Kidney (tissue), 14 donors: ENCODE measurements around the gene ACAP3. TPM values are rescaled to one million over a fixed set of nuclear protein-coding genes. Genes with fewer than 3 reads are reported as not detected.

Experiments
- DNase-seq, 5 donors: peaks; one replicate each; pipeline ENCODE4 v3.0.0-alpha.2; 2013 to 2020
- FAIRE-seq: peaks from 2 replicates; lab custom pipeline; 2012; peaks lifted over from hg19 to GRCh38; lab: Jason Lieb, UNC
- H3K27ac ChIP-seq, 2 donors: one replicate each; pipeline ENCODE4 v1.7.0; 2013; ENCODE audit warnings: low read depth in 2 of 2, low read length in 2 of 2, inconsistent platforms in 1 of 2
- H3K27me3 ChIP-seq: one replicate; pipeline ENCODE4 v1.7.1; 2013; ENCODE audit warnings: low read length, inconsistent platforms; ENCODE audit not compliant: control insufficient read depth, insufficient read depth
- H3K36me3 ChIP-seq, 3 donors: one replicate each; pipeline versions ENCODE4 v1.7.0 to v1.7.1; 2013; ENCODE audit warnings: low read length in 3 of 3, control low read depth in 1 of 3, inconsistent platforms in 1 of 3; ENCODE audit not compliant: insufficient read depth in 3 of 3, control insufficient read depth in 2 of 3
- H3K4me1 ChIP-seq, 3 donors: one replicate each; pipeline versions ENCODE4 v1.7.0 to v1.7.1; 2013; ENCODE audit warnings: low read length in 3 of 3, inconsistent platforms in 1 of 3, low read depth in 1 of 3; ENCODE audit not compliant: control insufficient read depth in 2 of 3, insufficient read depth in 2 of 3
- H3K4me3 ChIP-seq, 3 donors: one replicate each; pipeline versions ENCODE4 v1.7.0 to v1.8.1; 2013; ENCODE audit warnings: low read length in 3 of 3, control low read depth in 1 of 3, inconsistent platforms in 1 of 3
- H3K9ac ChIP-seq, 3 donors: one replicate each; pipeline versions ENCODE4 v1.7.0 to v1.7.1; 2013; ENCODE audit warnings: low read length in 3 of 3, control low read depth in 1 of 3, inconsistent platforms in 1 of 3
- H3K9me3 ChIP-seq, 3 donors: one replicate each; pipeline versions ENCODE4 v1.7.0 to v1.7.1; 2013; ENCODE audit warnings: low read length in 3 of 3, control low read depth in 1 of 3, inconsistent platforms in 1 of 3; ENCODE audit not compliant: control insufficient read depth in 2 of 3, insufficient read depth in 1 of 3
- intact Hi-C: fragments of 100-400 bp; cut with DNase I; formaldehyde crosslinking; loops from one replicate; pipeline ENCODE4 v1.11.1; 2022
- polyA plus RNA-seq: library from polyadenylated mRNA; stranded (reverse); fragments of 350-450 nt; fragmentation: Illumina TruSeq; extraction: RNeasy Lipid Tissue Mini Kit (QIAGEN cat#74804); gene quantifications from one replicate; pipeline ENCODE4 v1.2.3, GENCODE V29; 2014; ENCODE audit warnings: low read depth, low replicate concordance; ENCODE audit not compliant: insufficient read depth
- total RNA-seq: library from RNA; stranded (reverse); fragmentation: NEBNext Ultra II Directional; extraction: Animal tissue kit (Norgen Biotek cat#: 25700); gene quantifications from one replicate; pipeline ENCODE4 v1.2.1, GENCODE V29; 2021
- TF ChIP-seq, protein P1 (sequence below): IDR thresholded peaks from 3 replicates; pipeline ENCODE4 v1.5.1; 2012; ENCODE audit warnings: mild to moderate bottlenecking, moderate library complexity, borderline replicate concordance; ENCODE audit not compliant: insufficient read depth; ENCODE audit errors: extremely low read depth
- donor health status: control.
- donor health status: control.
- donor health status: control.
- donor health status: control.
- donor health status: control.
- donor health status: DM: yes; HTN: yes; CAD: no.
- donor health status: Normal renal cell carcinoma (clear cell type).

The ACAP3 gene
- total and polyA plus RNA-seq, 2 donors from 2014 or later = 15.9 to 39.5 TPM

DNA sequence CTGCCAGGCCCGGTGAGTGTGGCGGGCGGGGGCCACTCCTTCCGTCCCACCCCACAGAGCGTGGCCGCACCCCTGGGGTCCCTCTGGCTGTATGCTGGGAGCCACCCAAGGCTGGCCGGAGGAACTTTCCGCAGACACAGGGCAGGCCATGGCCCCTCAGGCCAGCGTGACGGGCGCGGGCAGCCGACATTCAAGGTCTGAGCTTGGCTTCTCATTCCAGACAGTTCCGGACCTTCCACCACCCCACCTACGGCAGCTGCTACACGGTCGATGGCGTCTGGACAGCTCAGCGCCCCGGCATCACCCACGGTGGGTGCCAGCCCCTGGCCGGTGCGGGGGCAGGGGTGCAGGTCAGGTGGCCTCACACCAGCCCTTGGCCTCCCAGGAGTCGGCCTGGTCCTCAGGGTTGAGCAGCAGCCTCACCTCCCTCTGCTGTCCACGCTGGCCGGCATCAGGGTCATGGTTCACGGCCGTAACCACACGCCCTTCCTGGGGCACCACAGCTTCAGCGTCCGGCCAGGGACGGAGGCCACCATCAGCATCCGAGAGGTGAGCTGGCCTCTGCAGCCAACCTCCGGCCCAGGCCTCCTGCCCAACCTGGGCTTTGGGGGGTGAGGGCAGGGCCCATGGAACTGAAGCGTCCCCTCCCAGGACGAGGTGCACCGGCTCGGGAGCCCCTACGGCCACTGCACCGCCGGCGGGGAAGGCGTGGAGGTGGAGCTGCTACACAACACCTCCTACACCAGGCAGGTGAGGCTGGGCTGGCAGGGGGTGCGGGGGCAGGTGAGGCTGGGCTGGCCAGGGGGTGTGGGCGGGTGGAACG, 20.2 kb downstream of the ACAP3 start:
- DNase-seq = peak in 2 of 5 donors; percentile 54 to 77
- no peak overlapping the region for H3K27ac ChIP-seq
- no peaks in the 10 kb centered on the region for H3K9me3 ChIP-seq
- no peak overlapping the region for H3K9ac ChIP-seq
- TF ChIP-seq, protein P1, sequence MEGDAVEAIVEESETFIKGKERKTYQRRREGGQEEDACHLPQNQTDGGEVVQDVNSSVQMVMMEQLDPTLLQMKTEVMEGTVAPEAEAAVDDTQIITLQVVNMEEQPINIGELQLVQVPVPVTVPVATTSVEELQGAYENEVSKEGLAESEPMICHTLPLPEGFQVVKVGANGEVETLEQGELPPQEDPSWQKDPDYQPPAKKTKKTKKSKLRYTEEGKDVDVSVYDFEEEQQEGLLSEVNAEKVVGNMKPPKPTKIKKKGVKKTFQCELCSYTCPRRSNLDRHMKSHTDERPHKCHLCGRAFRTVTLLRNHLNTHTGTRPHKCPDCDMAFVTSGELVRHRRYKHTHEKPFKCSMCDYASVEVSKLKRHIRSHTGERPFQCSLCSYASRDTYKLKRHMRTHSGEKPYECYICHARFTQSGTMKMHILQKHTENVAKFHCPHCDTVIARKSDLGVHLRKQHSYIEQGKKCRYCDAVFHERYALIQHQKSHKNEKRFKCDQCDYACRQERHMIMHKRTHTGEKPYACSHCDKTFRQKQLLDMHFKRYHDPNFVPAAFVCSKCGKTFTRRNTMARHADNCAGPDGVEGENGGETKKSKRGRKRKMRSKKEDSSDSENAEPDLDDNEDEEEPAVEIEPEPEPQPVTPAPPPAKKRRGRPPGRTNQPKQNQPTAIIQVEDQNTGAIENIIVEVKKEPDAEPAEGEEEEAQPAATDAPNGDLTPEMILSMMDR = no peak
- H3K4me1 ChIP-seq = peaks cover 0 to 5% (median 0%) of the 10 kb centered on the region in 3 donors
- no peak overlapping the region for H3K4me3 ChIP-seq
- H3K27me3 ChIP-seq = no peaks in the 10 kb centered on the region
- no peaks in the 10 kb centered on the region for H3K36me3 ChIP-seq
- intact Hi-C loops = no loop called here
- no peak for FAIRE-seq

GRCh38 chr1:1286313-1287261, 21.1 kb downstream of the ACAP3 start:
- H3K27ac ChIP-seq = no peak overlapping the region
- intact Hi-C loops = no loop called here
- H3K9me3 ChIP-seq = no peaks in the 10 kb centered on the region
- peak in 2 of 5 donors; percentile 53 to 81 for DNase-seq
- H3K4me3 ChIP-seq = no peak overlapping the region
- H3K36me3 ChIP-seq = no peaks in the 10 kb centered on the region
- no peak overlapping the region for H3K9ac ChIP-seq
- no peaks in the 10 kb centered on the region for H3K27me3 ChIP-seq
- TF ChIP-seq, protein P1 = no peak
- FAIRE-seq = no peak
- peaks cover 0 to 12% (median 6%) of the 10 kb centered on the region in 3 donors for H3K4me1 ChIP-seq

GRCh38 chr1:1285611-1286311, 22.0 kb downstream of the ACAP3 start:
- Histone ChIP-seq H3K4me3 (no peak overlapping the region), H3K9me3 (no peaks in the 10 kb centered on the region), H3K27me3 (no peaks in the 10 kb centered on the region), H3K36me3 (no peaks in the 10 kb centered on the region), H3K4me1 (peaks cover 0 to 13% (median 6%) of the 10 kb centered on the region in 3 donors), H3K9ac (no peak overlapping the region), H3K27ac (no peak overlapping the region)
- intact Hi-C loops = no loop called here
- DNase-seq = peak in 2 of 5 donors; percentile 53 to 74
- TF ChIP-seq, protein P1 = no peak
- no peak for FAIRE-seq
